Brain pericyte (primary cell): ENCODE measurements around the gene TNNT1.

Experiments
- DNase-seq: peaks from one replicate; pipeline ENCODE4 v3.0.0-alpha.2; 2012; ENCODE audit warnings: low read depth, low spot score

The TNNT1 gene

GRCh38 chr19:55088543-55089341 lies 60.3 kb downstream of the TNNT1 start:
- DNase-seq: no peak

GRCh38 chr19:55088021-55088451 lies 61.0 kb downstream of the TNNT1 start:
- no peak for DNase-seq

- DNase-seq: no peak
Observed at GRCh38 chr19:55087542-55087901, 61.5 kb downstream of the TNNT1 start.

- DNase-seq: peak; percentile 63
Observed at GRCh38 chr19:55086730-55087541, 62.1 kb downstream of the TNNT1 start.

- DNase-seq: no peak
Observed at GRCh38 chr19:55085923-55086715, 62.9 kb downstream of the TNNT1 start.

- DNase-seq: no peak
Observed at GRCh38 chr19:55084416-55084815, 64.6 kb downstream of the TNNT1 start.

GRCh38 chr19:55083004-55083850 lies 65.8 kb downstream of the TNNT1 start:
- no peak for DNase-seq
